GM21423 (cell line): ENCODE data around the gene KDM2A.
"Not testable (repeated sequence)": the region's sequence is repeated elsewhere in the genome, so short reads cannot be mapped to it uniquely, and the experiment has no call there.

Source experiments
- ATAC-seq: cut with Tn5 transposase; IDR thresholded peaks from one replicate; pipeline ENCODE4 v1.9.1; 2021; ENCODE audit warnings: mild to moderate bottlenecking, moderate library complexity; ENCODE audit not compliant: unreplicated experiment

Gene KDM2A

GRCh38 chr11:67256477-67257135 lies 137.5 kb downstream of the KDM2A start:
- no peak for ATAC-seq

- no peak for ATAC-seq
These were observed 141.3 kb downstream of the KDM2A start for GRCh38 chr11:67260406-67260805.

- ATAC-seq = not testable (repeated sequence)
These were observed 142.0 kb downstream of the KDM2A start for GRCh38 chr11:67260885-67261639.

- no peak for ATAC-seq
These were observed 142.5 kb downstream of the KDM2A start for GRCh38 chr11:67261640-67261945.

GRCh38 chr11:67261946-67262681 lies 143.1 kb downstream of the KDM2A start:
- ATAC-seq = no peak

- ATAC-seq = peak; percentile 38
These were observed 143.9 kb downstream of the KDM2A start for GRCh38 chr11:67262731-67263675.

- ATAC-seq = no peak
These were observed 145.2 kb downstream of the KDM2A start for GRCh38 chr11:67264260-67264659.

- no peak for ATAC-seq
These were observed 146.0 kb downstream of the KDM2A start for GRCh38 chr11:67264877-67265632.

GRCh38 chr11:67265633-67266448 lies 146.8 kb downstream of the KDM2A start:
- ATAC-seq = peak; percentile 39

- ATAC-seq = no peak
These were observed 147.6 kb downstream of the KDM2A start, which contains the start of gene GRK2 for GRCh38 chr11:67266449-67267187. GRK2 (plus strand) TSS chr11:67266473; CDS start chr11:67266700, 227 bp downstream.

- no peak for ATAC-seq
These were observed 148.4 kb downstream of the KDM2A start for GRCh38 chr11:67267188-67268080.

GRCh38 chr11:67268081-67268961 lies 149.3 kb downstream of the KDM2A start:
- peak; percentile 33 for ATAC-seq

GRCh38 chr11:67268962-67269268 lies 149.9 kb downstream of the KDM2A start:
- ATAC-seq = no peak

- ATAC-seq = no peak
These were observed 150.6 kb downstream of the KDM2A start for GRCh38 chr11:67269401-67270255.

GRCh38 chr11:67270256-67271204 lies 151.5 kb downstream of the KDM2A start:
- no peak for ATAC-seq
